CMK (cell line): ENCODE data around the gene ASXL2.
"Not testable (repeated sequence)": the region's sequence is repeated elsewhere in the genome, so short reads cannot be mapped to it uniquely, and the experiment has no call there.

ENCODE experiments used
- DNase-seq: peaks from one replicate; pipeline ENCODE4 v3.0.0-alpha.2; 2010; ENCODE audit warnings: low read depth

The ASXL2 gene

DNA sequence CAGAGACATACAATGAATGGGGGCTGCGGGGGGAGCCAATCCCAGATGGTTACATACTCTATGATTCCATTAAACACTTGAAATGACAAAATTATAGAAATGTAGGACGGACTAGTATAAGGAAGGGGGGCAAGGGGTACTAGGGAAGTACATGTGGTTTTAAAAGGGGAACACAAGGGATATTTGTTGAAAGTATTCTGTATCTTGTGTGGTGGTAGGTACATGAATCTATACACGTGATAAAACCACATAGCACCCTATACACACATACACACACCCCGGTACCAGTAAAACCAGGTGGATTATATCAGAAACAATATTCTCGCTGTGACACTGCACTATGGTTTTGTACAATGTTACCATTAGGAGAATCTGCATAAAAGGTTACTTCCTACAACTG is 45.4 kb downstream of the ASXL2 start:
- no peak for DNase-seq

DNA sequence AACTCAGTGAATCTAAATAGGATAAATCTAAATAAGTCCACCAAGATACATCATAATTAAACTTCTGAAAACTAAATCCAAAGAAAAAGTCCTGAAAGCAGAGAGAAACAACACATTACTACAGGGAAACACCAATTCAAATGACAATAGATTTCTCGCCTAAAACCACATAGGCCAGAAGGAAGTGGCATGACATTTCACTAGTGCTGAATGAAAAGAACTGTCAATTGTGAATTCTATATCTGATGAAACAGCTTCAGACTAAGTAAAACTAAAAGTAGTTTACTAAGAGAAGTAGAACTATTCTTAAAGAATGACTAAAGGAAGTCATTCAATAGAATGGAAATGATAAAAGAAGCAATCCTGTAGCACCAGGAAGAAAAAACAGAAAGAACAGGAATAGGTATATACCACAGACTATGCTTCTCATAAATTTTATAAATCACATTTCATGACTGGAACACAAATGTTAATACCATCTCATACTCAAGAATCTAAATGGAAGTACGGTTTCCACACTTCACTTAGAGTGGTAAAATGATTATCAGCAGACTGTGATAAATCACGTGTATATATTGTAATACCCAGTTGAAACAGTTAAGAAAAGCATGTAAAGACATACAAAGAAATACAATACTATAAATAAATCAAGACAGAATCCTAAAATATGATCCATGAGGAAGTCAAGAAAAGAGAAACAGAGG is 46.4 kb downstream of the ASXL2 start:
- DNase-seq = no peak

DNA sequence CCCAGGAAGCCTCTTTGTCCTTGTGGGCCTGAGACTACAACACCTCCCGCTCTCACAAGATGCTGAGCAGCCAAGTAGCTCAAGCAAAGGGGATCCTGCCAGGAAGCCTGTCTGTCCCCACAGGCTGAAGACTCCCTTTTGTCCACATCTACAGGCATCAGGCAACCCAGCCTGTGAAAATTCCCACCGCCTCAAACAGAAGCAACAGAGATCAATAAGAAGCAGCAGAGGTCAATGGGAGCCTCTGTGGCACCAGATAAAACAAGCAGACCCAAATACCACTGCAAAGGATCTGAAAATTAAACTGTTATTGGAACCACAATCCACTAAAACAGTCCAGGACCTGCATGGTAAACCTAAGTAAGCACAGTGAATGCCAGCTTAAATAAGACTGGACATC is 48.5 kb downstream of the ASXL2 start:
- DNase-seq = no peak

DNA sequence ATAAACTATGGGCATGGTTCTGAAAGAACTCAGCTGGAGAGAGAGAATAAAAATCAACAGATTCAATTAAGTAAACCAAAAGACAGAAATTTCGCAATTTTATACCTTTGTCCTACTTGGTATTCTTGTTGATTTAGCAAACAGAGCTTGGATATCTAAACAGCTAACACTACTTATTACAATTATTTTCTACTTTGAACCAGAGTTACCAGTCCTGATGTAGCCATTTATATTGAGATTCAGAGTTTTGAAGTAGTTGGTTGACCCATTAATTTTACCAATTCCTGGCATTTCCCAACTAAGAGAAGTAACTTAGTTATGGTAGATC is 48.9 kb downstream of the ASXL2 start:
- no peak for DNase-seq

DNA sequence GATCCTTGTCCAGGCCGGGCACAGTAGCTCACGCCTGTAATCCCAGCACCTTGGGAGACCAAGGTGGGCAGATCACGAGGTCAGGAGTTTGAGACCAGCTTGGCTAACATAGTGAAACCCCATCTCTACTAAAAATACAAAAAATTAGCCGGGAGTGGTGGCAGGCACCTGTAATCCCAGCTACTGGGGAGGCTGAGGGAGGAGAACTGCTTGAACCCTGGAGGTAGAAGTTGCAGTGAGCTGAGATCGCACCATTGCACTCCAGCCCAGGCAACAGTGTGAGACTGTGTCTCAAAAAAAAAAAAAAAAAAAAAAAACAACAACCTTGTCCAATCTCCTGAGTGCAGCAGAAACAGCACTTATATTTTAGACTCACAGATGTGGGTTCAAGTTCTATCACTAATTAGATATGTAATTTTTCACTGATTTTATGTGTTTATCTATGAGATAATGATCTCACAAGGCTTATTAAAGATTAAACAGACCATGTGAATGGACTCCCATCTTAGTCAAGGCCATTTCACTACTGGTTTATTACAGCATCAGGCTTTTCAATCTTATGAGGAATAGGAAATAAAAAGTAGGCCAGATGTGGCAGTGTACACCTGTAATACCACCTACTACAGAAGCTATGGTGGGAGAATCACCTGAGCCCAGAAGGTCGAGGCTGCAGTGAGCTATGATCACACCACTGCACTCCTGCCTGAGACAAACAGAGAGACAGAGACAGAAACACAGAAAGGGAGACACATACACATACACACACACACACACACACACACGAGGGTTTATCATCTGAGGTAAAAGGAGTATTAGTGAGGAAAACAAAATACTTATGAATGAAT is 49.5 kb downstream of the ASXL2 start:
- DNase-seq = not testable (repeated sequence)

DNA sequence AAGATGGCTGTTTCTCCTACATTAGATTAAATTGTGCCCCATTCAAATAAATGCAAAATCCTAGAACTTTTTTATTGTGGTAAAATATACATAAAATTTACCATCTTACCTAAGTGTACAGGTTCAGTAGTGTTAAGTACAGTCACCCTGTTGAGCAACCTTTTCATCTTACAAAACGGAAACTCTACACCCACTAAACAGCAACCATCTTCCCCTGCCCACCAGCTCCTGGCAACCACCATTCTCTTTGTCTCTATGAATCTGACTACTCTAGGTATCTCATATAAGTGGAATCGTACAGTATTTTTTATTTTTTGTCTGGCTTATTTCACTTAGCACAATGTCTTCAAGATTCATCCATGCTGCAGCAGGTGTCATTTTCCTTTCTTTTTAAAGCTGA is 53.0 kb downstream of the ASXL2 start:
- DNase-seq = no peak

DNA sequence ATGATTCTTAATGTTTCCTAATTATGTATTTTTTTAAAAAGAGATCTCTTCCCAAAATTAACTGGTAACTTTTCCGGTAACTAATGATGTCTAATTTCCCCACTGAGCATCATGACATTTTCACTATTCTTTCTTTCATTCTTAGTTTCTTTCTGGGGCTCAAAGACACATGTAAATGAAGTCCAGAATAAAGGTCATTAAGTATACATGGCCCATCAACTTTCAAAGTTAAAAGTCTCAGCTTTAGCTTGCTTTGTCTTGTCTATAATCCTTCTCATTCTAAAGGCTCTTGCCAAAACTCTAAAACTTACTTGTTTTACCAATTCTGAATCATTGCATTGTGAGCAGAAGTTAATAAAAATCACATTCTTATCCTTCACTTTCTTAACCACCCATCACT is 53.6 kb downstream of the ASXL2 start:
- DNase-seq = no peak

DNA sequence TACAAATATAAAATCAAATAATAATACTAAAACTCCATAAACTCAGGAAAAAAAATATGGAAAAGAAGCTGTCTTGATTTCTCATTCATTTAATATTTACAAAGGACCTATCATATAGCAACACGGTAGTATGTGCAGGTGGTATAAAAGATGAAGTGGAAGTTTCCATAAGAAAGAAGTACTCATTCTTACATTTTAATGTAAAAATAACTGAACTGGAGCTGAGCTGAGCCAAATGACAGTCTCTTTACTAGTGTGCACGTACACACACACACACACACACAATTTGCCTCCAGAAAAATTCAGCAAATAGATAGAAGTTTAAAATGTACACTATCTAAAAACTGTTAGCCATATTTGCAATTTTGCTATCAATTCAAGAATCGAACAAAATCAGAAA is 54.1 kb downstream of the ASXL2 start:
- DNase-seq = no peak

DNA sequence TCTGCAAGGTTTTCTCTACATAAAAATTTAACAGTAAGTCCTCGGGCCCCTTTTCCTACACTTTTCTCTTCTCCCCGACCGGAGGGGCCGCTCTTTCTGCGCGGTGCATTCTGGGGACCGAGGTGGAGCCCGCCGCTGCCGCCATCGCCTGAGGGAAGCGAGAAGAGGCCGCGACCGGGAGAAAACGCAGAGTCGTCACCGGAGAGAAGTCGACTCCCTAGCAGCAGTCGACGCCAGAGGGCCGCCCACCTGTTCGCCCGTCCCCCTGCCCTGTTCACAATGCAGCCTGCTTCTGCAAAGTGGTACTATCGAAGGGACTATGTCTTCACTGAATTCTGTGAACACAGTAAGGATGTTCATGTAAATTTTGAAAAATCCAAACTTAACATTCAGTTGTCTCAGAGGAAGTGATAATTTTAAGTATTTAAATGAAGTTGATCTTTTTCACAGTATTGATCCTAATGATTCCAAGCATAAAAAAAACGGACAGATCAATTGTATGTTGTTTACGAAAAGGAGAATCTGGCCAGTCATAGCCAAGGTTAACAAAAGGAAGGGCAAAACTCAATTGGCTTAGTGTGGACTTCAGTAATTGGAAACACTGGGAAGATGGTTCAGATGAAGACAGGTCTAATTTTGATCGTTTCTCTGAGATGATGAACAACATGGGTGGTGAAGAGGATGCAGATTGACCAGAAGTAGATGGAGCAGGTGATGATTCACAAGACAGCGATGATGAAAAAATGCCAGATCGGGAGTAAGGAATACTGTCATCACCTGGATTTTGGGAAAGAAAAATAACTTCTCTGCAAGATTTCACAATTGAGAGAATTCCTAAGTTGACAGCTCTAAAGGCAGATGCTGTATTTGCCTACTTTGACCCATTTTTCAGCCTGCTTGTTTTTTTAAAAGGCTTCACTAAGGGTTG is 55.8 kb downstream of the ASXL2 start:
- DNase-seq = peak; percentile 29

DNA sequence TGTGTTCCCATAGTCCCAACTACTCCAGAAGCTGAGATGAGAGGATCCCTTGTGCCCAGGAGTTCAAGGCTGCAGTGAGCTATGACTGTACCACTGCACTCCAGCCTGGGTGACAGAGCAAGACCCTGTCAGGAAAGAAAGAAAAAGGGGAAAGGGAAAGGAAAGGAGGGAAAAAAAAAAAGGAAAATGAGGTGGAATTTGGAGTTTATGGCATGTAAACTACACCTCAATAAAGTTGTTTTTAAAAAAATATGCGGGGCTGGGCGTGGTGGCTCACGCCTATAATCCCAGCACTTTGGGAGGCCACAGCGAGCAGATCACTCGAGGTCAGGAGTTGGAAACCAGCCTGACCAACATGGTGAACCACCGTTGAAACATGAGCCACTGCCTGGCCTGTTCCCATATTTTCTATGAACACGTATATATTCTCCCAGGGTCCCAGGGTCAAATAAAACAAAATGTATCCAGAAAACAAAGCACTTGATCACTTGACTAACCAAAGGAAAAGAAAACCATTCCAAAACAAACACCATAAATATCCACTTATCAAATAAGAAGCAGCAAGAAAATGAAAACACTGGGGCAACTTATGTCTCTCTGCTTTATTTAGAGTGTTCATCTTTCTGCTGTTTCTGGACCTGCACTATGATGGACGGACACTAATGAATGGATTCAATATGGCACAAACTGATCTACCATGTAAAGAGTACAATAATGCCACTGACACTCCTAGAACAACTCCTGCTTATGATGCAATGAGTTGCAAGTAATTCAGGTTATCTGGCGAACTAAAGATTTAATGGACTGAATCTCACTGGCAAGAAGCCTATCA is 56.8 kb downstream of the ASXL2 start:
- DNase-seq = no peak

DNA sequence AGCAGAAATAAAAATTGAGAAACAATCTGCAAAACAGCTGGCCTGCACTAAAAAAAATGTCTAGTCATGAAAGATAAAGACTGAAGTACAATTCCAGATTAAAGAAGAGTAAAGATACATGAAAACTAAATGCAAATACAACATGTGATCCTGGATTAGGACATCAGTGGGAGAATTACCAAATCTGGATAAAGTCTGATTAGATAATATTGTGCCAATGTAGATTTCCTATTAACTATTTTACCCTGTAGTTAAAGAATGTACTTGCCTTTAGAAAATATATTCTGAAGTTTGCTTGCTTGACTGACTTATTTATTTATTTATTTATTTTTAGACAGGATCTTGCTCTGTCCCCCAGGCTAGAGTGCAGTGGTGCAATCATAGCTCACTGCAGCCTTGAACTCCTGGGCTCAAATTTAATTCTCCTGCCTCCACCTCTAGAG is 58.7 kb downstream of the ASXL2 start:
- DNase-seq = no peak

DNA sequence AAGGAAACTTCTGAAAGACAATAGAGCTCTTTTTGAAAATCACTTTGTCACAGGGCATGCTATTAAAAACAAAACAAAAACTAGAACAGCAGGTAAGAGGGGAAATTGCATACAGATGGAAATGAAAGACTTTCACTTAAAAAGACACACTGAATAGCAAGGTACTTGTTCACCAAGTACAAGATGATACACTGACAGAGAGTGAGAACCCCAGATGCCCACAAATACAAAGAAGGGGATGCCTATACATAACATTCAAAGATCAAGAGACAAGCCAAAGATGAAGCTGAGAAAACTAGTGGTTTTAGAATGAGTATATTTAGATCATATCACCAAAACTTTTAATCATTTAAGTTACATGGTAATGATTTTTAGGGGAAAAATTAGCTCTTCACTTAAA is 60.7 kb downstream of the ASXL2 start:
- DNase-seq = no peak

DNA sequence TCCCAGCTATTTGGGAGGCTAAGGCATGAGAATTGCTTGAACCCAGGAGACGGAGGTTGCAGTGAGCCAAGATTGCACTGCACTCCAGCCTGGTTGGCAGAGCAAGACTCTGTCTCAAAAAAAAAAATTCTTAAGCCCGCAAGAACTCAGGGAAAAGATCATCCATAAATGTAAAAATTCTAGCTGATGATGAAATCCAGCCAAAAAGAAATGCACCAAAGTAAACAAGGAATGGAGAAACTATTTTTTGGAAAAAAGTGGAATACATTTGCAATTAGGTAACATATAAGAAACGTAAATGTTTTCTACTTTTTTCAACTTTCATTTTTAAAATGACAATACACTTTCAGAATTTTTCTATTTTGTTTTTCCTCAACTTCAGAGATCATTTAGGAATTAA is 61.3 kb downstream of the ASXL2 start:
- no peak for DNase-seq

DNA sequence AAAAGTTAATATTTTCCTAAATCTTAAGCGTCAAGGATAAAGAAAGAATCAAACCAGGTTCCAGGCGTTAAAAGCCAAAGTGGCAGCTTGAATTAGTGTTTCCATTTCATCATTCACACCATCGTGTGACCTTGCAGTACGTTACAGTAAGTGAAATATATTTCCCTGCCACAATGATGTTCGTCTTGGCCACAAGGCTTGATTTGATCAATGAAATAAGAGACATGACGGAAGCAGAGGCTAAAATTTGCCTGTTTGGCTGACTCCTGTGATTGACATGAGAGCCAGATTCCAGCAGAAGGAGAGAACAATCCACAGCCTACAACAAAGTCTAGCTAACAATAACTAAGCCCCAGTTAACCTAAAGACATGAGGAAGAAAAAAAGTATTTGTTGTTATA is 62.0 kb downstream of the ASXL2 start:
- DNase-seq = no peak

DNA sequence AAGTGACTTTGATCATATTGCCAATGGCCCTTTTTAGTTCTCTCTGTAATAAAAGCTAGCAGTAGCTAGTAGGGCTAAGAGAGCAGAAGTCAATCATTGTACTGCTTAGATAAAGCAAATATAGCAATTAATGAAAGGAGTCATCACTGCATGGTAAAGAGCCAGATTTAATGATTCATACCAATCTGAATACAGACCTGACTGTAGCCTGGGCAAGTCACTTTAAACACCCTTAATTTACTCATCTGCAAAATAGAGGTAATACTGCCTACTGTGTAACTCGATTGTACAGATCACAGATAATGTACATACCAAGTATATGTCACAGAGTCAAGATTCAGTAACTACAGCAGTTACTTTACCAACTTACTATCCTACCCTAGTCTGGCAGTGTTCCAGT is 63.6 kb downstream of the ASXL2 start:
- DNase-seq = no peak

DNA sequence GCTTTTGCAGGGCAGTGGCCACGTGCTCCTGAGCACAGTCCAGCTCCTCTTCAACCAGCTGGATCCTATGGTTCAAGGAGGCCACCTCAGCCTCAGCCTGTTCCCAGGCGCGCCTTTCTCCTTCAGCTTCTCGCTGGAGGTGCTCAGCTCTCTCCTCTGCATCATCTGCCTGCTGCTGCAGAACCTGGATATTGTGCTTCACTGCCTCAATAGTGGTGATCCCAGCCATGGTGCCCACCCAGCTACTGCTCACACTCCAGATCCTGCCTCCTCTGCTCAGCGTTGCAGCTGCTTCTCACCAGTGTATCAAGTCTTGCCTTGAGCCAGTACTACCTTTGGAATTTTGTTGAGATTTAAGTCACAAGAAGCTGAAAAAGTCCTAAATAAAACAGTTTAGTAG is 67.9 kb downstream of the ASXL2 start:
- DNase-seq = no peak

DNA sequence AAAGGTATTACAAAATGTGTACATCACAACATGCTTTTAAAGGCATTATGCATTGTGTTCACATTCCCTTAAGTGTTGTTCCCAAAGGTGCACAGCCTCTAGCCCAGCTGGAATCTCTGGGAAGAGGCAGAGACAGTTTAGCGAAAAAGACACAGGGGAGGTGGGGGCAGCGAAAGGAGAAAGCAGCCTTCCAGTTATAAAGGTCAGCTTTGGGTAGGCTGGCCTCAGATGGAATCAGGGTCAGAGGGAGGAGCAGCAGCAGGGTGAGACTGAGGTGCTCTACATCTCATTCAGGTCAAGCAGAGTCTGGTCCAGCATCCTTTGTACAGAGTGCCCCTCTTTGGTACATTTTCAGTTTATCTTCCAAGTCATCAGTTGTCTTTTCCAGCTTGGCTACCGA is 68.6 kb downstream of the ASXL2 start:
- DNase-seq = no peak

DNA sequence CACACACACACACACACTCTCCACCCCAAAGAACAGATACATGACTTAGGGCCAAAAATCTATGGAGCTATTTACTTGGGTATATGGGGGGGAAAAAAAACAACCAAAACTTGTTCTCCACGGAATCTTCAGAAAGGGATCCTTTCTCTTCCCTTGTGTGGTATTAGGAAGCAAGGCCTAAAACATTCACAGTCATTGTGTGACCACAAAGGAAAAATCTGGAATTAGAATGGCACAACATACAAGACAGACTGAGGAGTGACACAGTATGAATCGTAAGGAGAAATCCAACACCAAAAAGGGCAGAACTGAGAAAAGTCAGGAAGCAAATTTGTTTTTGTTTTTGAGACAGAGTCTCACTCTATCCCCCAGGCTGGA is 70.3 kb downstream of the ASXL2 start:
- DNase-seq = no peak

DNA sequence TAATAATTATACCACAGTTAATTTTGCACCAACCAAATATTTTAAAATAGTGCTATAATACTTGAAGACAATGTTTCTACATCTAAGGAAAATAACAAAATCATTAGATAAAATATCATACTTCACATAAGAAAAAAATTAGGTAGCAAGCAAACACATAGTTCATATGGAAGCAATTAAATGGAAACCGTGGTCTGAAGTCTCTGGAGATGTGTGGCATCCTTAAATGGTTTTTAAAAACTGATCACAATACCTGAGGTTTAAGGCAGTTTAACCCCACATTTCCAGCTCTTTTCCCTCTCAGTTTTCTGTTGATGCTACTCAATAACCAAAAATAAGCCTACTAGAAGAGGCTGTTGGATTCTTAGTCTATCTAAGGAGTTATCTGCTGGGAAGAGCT is 71.3 kb downstream of the ASXL2 start:
- no peak for DNase-seq

DNA sequence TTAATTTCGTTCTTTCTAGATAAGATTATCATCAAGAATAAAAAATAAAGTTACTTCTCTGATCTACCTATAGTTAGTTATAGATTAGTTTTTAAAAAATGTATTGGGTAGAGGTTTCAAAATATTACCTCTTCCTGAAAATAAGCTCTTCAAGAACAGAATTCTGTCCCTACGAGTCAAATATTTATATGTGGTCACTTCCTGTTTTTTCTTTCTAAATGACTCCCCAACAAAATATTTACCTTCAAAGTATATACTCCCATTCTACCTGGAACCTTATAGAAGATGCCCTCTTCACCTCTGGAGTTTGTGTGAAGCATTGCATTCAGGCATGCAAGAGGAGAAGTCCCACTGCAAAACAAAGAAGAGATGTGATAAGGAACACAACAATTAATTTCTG is 72.3 kb downstream of the ASXL2 start:
- DNase-seq = no peak

DNA sequence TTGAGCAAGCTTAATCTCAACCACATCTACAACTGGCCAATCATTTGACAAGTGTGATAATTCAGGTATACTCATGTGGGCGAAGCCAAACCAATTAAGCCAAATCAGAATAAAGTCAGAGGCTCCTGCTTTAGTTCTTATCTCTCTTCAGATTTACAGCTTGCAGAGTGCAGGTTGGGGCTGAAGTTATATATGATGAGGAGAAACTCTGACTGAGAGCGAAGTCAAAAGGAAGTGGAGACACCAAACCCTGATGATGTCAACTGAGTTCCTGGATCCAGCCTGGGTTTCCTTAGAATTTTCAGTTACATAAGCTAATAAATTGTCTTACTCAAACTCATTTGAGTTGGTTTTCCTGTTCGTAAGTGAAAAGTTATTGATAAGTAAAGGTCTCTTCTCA is 73.9 kb downstream of the ASXL2 start:
- no peak for DNase-seq

DNA sequence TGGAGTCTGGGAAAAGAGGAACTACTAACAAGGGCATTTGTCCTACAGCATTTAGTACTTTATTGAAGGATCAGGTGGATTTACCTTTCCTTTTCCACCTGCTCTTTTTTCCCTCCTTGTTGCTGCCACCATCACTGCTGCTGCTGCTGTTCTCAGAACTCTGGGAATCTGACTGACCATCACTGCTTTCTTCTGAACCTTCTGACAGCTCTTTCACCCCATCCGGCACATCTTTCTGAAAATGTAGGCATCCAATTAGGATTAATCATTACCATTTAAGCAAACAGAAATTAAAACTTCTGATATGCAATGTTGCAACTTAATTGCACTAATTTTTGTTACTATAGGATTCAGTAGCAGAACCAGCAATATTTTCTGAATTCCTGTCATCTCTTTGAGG is 79.0 kb downstream of the ASXL2 start:
- DNase-seq = no peak
